RKO (cell line): ENCODE measurements around the gene PSMG3.
"Not testable (repeated sequence)": the region's sequence is repeated elsewhere in the genome, so short reads cannot be mapped to it uniquely, and the experiment has no call there.

ENCODE experiments used
- DNase-seq: peaks from one replicate; pipeline ENCODE4 v3.0.0-alpha.2; 2016; ENCODE audit warnings: low spot score

Gene PSMG3

DNA sequence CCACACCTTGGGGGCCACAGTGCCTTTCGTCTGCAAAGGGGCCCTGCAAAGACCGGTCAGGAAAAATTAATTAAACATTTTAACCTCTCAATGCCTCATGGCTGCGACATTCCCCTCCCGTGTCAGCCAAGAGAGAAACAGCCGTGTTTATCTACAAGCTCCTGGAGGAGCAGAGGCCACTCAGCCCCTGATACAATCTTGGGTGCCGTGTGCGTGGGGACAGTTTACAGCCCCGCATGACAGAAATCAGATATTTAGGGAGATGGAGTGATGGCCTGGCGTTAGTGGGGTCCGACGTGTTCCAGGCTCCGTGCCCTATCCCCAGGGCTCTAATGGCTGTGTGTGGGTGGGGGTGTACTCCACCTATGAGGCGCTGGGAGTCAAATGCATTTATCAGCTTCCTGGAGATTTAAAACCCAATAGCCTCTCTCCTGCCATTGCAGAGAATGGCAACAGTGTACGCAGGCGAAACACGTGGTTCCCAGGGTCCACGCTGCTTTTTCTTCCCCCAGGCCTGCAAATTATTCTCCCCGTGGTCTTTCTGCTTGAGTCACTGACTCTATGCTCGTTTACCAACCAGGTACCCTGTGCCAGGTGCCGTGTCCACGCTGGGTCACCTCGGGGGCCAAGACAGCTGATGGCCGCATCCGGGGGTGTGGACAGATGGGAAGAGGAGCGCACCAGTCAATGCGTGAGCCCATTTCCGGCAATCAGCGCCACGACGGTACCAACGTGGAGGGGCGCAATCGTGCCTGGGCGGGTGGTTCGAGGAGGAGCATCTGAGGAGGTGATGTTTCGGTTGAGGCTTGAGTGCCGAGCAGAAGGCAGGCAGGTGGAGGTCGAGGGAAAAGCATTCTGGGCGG lies 26.6 kb upstream of the PSMG3 start:
- no peak for DNase-seq

DNA sequence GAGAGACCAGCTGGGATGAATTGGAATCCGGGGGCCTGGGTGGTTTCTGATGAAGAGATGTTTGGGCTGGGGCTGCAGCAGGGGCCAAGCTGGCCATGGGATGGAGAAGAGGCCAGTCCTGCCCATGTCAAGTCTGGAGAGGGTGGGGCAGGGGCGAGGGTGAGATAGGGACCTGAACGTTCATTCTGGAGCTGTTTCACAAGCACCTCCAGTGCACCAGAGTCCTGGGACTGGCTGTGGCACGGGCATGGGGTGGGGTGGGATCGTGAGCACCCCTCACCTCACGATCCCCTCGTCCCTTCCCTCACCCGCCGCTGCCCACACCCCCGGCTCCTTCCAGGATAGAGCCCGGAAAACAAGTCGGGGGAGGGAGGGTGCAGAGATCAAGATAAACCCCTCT lies 25.8 kb upstream of the PSMG3 start:
- no peak for DNase-seq

DNA sequence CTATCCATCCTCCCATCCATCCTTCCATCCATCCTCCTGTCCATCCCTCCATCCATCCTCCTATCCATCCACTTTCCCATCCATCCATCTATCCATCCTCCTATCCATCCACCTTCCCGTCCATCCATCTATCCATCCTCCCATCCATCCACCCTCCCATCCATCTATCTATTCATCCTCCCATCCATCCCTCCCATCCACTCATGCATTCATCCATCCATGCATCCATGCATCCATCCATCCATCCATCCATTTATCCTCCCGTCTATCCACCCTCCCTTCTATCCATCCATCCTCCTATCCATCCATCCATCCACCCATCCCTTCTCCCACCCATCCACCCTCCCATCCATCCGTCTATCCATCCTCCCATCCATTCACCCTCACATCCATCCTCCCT lies 25.2 kb upstream of the PSMG3 start:
- DNase-seq = no peak

DNA sequence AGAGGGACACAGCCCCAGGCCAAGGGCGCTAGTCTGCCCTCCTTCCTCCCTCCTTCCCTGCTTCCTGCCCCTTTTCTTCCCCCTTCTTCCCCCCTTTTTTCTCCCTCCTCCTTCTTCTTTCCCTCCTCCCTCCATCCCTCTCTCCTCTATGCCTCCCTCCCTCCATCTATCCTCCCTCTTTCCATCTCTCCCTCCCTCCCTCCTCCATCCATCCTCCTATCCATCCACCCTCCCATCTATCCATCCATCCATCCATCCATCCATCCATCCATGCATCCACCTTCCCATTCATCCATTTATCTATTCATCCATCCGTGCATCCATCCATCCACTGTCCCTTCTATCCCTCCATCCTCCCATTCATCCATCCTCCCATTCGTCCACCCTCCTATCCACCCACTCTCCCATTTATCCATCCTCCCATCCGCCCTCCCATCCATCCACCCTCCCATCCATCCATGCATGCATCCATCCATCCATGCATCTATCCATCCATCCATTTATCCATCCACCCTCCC lies 24.1 kb upstream of the PSMG3 start:
- no peak for DNase-seq

DNA sequence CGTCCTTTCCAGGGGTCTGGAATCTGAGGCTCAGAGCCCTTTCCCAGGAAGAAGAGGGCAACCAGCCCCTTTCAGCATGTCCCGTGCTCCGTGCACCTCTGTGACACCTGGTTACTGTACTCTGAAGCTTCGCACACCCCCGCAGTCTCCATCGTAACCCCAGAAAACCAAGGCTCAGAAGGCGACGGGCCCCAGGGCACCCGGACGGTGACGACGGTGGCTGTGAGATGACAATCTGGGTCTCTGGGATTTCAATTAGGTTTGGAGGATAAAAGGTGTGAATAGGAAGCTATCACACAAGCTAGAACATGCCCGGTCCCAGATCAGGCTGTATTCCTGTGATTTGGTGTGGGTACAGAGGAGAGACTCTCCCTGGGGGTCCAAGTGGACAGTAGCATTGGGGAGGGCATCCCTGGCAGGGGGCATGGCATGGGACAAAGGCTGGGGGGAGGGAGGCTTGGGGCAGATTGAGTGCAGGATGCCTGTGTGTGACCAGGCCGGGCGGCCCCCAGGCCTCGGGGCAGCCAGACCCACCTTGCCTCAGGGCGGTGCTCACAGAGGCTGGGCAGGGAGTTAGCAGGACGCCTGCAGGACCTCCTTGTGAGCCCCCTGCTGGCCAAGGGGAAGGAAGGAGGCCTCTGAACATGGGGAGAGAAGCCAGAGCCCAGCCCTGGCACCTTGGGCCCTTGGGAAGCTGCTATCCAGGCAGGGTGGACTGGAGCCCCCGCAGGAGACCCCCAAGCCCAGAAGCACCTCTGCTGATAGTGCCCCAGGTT lies 23.4 kb upstream of the PSMG3 start:
- DNase-seq = peak; percentile 14

DNA sequence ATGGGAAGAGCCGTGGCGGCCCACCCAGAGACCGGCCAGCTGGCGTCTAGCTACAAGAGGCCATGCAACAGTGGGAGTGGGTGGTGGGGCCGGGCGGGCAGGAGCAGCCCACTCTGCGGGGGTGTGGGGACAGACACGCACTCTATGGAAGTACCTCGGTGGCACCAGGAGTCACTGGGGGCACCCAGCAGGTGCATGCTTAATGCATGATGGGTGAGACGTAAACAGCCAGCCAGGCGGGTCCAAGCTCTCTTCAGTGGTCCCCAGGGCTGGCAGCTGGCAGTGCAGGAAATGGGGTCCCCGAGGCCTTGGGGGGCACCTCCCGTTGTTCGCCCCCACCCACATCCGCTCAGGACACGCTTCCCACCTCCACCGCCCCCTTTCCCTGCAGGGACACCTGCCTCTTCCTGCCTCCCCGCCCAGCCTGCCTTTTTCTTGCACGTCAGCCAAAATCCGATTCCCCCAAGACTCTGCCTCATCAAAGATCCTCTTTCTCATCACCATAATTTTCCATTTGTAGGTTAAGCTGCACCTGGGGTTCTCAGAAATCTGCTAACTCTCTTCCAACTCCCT lies 22.6 kb upstream of the PSMG3 start:
- DNase-seq = no peak

DNA sequence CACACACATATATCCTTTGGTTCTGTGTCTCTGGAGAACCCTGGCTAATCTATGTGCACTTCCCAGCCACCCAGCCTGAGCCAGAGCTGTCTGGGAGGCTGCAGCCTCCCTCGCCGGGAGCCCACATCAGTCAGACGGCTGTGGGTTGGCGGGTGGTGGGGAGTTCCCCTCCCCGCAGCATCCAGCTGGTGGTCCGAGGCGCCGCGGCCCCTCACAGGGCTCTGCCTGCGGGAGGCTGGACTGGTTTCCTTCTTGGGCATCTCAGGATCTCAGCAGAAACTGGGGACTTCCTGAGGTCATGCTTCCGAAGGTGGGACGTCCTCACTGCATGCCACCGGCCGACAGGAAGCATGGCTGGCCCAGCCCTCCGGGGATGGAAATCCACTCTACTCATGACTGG lies 22.0 kb upstream of the PSMG3 start:
- DNase-seq = no peak

DNA sequence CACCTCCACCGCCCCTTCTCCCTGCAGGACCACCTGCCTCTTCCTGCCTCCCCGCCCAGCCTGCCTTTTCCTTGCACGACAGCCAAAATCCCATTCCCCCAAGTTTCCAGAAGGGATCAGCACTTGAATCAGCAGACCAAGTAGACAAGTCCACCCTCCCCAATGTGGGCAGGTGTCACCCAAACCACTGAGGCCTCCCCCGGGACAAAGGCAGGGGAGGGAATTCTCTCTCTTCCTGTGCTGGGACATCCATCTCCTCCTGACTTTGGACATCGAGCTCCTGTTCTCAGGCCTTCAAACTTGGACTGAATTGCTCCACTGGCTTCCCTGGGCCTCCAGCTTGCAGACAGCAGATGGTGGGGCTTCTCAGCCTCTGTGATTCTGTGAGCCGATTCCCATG lies 21.6 kb upstream of the PSMG3 start:
- DNase-seq = no peak

DNA sequence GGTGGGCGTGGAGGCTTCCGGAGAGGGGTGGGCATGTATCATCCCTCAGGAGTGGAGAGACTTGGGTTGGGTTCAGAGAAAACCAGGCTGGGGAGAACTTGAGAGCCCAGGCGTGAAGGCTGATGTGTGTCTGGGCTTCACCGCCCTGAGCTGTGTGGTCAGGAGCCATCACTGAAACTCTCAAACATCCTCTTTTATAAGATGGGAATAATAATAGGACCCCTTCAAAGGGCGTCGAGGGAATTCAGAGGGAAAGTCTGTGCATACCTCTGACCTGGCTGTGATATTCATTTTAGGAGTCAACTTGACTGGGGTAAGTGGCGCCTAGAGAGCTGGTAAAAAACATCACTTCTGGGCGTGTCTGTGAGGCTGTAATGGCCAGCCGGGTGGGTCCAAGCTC lies 21.1 kb upstream of the PSMG3 start:
- DNase-seq = no peak

DNA sequence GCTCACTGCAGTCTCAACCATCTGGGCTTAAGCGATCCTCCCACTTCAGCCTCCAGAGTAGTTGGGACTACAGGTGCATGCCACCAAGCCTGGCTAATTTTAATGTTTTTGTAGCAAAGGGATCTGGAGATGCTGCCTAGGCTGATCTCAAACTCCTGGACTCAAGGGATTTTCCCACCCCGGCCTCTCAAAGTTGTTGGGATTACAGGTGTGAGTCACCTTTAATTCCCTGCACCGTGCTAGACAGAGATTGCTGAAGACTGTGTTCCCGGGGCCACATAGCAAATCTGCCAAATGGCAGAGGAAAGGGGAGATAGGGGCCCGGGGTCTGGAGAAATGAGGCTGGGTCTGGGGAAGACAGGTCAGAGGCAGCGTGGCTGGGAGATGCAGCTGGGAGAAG lies 20.6 kb upstream of the PSMG3 start:
- DNase-seq = no peak

DNA sequence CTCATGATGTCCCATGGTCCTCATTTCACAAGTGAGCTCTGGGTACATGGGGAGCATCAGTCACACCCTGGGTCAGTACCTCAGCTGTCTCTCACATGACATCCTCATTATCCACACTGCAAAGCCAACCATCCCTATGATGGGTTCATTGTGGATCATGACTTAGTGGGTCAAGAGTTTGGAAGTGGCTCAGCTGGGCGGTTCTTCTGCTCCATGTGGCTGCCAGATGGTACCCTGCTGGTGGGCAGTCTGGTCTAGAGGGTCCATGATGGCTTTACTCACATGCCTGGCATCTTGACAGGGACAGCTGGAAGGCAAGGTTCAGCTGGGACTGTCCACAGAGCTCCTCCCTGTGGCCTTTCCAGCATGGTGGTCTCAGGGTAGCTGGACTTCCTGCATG lies 19.1 kb upstream of the PSMG3 start:
- no peak for DNase-seq

DNA sequence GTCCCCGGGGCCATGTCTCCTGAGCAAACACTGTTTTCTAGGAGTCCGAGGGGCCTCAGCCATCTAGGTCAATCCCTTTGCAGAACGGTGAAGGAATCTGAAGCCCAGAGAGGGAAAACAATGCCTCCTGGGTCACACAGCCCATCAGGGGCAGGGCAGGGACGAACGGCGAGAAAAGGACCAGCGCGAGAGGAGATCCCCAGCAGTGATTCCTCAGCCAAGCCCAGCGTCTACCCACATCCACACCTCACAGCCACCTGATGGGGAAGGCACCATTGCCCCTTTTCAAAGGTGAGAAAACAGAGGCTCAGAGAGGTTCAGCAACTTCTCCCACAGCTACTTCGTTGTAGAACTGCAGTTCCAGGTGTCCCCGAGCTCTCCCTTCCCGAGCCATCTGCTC lies 17.9 kb upstream of the PSMG3 start:
- no peak for DNase-seq

DNA sequence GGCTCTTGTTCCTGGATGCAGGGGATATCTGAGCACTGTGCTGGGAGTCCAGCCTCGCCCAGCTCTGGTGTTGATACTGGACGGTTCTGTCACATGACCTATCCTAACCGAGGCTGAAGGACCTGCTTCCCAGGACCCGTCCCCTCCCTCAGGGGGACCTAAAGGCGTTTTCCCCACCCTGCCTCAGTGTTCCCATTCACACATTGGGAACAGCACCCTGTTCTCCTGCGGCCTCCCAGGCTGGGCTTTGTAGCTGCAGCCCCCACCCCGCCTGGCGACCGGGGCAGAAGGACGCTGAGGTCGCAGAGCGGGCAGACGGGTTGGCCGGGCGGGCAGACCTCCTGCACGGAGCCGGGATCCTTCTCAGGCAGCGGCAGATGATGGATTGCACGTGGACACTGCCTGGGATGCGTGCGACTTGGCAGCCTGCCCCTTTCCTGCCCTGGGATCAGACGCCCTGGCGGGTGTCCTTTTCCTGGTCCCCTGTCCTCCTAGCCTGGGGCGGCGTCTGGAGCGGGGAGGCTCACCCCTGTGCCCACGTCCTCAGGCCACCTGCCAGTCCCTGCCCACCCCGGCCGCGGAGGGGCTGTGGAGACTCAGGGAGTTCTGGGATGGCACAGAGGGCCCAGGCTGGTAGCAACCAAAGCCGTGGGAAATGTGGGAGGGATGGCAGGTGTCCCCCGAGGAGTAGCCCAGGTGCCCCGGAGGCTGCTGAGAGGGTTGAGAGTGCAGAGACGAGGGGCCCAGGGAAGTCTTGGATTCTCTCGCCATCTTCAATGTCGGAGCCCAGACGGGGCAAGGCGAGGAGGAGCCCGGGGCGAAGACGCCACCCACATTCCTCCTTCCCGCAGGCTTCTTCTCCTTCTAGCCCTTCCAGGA lies 17.2 kb upstream of the PSMG3 start:
- no peak for DNase-seq

DNA sequence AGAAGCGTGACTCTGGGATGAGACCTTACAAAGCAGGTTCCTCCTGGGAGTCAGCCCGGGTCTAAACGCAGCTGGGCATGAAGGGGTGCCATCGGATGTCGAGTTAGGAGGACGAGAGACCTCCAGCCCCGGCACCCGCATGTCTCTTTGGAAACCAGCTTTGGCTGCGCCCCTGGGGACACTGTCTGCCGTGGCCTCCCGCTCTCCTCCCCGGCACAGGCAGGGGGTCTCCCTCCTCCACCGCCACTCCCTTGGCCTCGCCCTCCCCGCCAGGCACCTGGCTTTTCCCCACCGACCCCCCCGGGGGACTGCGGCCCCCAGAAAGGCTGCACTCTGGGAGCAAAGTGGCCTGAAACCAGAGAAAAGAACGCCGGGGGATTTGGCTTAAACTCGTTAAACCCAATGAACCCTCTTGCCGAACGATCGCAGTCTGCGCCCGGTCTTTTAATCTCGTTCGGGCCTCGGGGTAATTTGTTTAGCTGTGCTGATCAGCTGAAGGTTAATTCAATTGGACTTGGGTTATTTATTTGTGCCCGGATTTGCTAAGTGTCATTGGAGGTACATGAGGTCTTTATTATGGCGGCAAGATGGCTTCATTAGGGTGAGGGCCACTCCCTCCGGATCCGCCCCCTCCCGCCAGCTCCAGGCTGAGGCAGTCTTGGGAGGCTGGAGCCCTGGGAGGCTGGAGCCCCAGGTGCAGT lies 16.4 kb upstream of the PSMG3 start:
- no peak for DNase-seq

DNA sequence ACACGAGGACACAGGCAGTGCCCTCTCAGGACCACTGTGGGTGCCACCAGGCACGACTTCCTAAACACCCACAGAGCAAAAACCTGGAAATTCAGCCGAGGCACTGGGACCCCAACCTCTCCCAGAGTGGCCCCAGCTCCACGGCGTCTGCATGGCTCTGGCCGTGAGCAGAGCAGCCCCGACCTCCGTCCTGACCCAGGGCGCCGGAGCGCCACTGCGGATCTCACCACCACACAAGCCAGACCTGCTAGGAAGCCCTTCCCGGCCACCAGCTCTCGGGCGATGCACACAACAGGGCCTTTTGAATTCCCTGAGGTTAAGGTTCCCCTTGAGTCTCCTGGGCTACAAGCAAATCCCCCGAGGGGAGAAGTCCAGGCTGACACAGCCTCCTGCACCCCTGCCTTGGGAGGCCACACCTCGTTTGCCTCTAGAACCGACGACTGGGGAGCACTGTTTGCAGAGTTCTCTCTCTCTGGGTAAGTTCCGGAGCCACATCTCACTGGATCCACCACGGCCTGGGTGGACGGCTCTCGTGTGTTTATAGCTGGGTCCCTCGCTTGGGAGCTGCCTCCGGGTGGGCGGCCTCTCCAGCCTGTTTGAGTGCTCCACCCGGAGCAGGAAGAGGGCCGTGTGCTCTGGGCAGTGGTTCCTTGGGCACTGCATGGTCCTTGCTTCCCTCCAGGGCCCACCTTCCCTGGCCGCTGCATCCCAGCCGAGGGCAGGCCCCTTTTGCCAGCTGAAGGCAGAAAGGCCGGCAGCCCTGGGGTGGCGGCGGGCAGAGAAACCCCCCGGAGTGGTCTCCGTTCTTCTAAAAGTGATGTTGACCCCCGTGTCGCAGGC lies 15.5 kb upstream of the PSMG3 start:
- no peak for DNase-seq

DNA sequence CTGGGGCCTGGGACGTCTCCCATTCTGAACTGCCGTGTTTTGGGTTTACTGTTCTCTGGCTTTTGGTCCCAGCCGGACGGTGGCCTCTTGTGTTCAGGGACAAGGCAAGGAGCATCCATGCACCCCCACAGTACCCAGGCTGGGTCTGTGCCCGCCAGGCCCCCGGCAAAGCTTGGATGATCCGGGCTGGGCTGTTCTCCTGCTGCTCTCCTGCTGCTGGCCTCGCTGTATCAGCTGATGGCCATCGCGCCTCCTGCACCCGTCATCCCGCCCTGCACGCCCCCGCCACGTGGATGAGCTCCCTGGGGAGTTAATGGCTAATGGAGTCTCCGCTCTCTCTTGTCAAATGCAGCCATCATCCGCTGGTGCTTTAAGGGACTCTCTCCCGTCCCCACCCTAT lies 14.9 kb upstream of the PSMG3 start:
- DNase-seq = no peak

DNA sequence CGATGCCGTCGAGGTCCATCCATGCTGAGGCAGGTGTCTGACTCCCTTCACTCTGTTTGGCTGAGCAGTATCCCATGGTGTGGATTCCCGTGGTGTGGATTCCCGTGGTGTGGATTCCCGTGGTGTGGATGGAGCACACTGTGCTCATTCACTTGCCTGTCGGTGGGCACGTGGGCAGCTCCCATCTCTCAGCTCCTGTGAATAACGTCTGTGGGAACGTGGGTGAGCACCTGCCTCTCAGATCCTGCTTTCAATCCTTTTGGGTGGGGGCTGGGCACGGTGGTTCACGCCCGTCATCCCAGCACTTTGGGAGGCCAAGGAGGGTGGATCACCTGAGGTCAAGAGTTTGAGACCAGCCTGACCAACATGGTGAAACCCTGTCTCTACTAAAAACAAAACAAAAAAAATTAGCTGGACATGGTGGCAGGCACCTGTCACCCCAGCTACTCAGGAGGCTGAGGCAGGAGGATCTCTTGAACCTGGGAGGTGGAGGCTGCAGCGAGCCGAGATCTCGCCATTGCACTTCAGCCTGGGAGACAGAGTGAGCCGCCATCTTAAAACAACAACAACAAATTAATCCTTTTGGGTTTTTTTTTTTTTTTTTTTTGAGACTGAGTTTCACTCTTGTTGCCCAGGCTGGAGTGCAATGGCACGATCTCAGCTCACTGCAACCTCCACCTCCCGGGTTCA lies 13.6 kb upstream of the PSMG3 start:
- not testable (repeated sequence) for DNase-seq

DNA sequence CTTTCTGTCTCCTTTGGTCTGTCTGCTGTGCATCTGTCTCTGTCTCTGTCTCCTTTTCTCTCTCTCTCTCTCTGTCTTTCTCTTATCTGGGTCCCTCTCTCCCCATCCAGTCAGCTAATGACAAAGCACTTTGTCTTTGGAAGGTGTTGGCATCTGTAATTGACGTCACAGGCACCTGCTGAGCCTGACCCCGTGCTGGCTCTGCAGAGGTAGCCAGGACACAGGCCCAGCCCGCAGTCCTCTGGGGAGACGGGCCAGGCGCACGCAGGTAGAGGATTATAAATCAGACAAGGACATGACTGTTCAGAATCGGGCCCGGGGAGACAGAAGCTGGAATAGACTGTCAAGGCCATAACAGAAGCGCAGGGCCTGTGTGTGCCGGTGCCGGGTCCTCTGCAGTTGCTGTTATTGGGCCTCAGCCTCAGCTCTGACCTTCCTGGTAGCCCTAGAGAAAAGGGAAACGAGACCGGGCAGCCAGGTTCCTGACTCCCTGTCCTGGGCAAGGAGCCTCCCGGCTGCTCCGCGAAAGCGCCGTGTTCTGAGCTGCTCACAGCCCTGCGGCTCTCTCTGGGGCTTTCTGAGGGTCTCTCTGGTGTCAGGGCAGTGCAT lies 10.7 kb upstream of the PSMG3 start:
- no peak for DNase-seq
